Activated T-cell treated with anti-CD3 and anti-CD28 coated beads for 24 hours (primary cell): ENCODE measurements around the gene CLCN5.

Experiments used
- DNase-seq: peaks from one replicate; pipeline ENCODE4 v3.0.0-alpha.2; 2020; ENCODE audit warnings: low read depth

CLCN5 gene

GRCh38 chrX:49922291-49923241, at the start of gene CLCN5:
CLCN5 (plus strand) TSS chrX:49922596; CDS start chrX:49925299, 2,703 bp downstream.
- peak; percentile 87 for DNase-seq

GRCh38 chrX:49876750-49877149, 45.6 kb upstream of the CLCN5 start:
- no peak for DNase-seq

- DNase-seq: no peak
Observed at GRCh38 chrX:49877397-49878101, 44.8 kb upstream of the CLCN5 start.

GRCh38 chrX:49878128-49878833, 44.1 kb upstream of the CLCN5 start:
- DNase-seq: no peak

- peak; percentile 52 for DNase-seq
Observed at GRCh38 chrX:49878834-49879655, 43.4 kb upstream of the CLCN5 start, which contains the start of gene USP27X. USP27X (plus strand) TSS chrX:49879484; CDS start chrX:49880308, 824 bp downstream.

GRCh38 chrX:49879656-49880277, 42.6 kb upstream of the CLCN5 start:
- no peak for DNase-seq

GRCh38 chrX:49880668-49881067, 41.7 kb upstream of the CLCN5 start:
- no peak for DNase-seq

- peak; percentile 26 for DNase-seq
Observed at GRCh38 chrX:49884290-49884862, 38.0 kb upstream of the CLCN5 start.

- DNase-seq: no peak
Observed at GRCh38 chrX:49892542-49892941, 29.9 kb upstream of the CLCN5 start.

- no peak for DNase-seq
Observed at GRCh38 chrX:49896951-49897350, 25.4 kb upstream of the CLCN5 start.

GRCh38 chrX:49901048-49901447, 21.3 kb upstream of the CLCN5 start:
- DNase-seq: no peak

GRCh38 chrX:49910344-49910743, 12.1 kb upstream of the CLCN5 start:
- DNase-seq: no peak

GRCh38 chrX:49912086-49912485, 10.3 kb upstream of the CLCN5 start:
- DNase-seq: no peak

GRCh38 chrX:49912861-49913260, 9.5 kb upstream of the CLCN5 start:
- DNase-seq: no peak

- DNase-seq: peak; percentile 20
Observed at GRCh38 chrX:49915361-49916222, 6.8 kb upstream of the CLCN5 start.

GRCh38 chrX:49919617-49920016, 2.8 kb upstream of the CLCN5 start:
- DNase-seq: peak; percentile 4

- DNase-seq: no peak
Observed at GRCh38 chrX:49921109-49921508, 1.3 kb upstream of the CLCN5 start.

GRCh38 chrX:49925176-49925575, 2.8 kb downstream of the CLCN5 start:
- no peak for DNase-seq

GRCh38 chrX:49930039-49930438, 7.6 kb downstream of the CLCN5 start:
- DNase-seq: no peak

GRCh38 chrX:49932791-49933190, 10.4 kb downstream of the CLCN5 start:
- DNase-seq: no peak
